MCF 10A (cell line): ENCODE measurements around the gene KCNH1. TPM values are rescaled to one million over a fixed set of nuclear protein-coding genes. Genes with fewer than 3 reads are reported as not detected.
"Not testable (repeated sequence)": the region's sequence is repeated elsewhere in the genome, so short reads cannot be mapped to it uniquely, and the experiment has no call there.

Experiments used
- BruUV-seq: library from RNA; stranded (reverse); fragments of 400-500 nt; replicated peaks from 2 replicates; lab custom pipeline; 2021; lab: Mats Ljungman, UMichigan
- CTCF ChIA-PET: fragments of 300-600 bp; sonication (Branson Sonifier 250); formaldehyde crosslinking; extraction: SDS; loops from one replicate; lab custom pipeline; 2021; ENCODE audit warnings: antibody characterized with exemption, inconsistent platforms; lab: Yijun Ruan, JAX
- POLR2A ChIA-PET: fragments of 300-600, 350-650 bp; sonication (Branson Sonifier 250); formaldehyde crosslinking; extraction: SDS; loops from one replicate; lab custom pipeline; 2020; ENCODE audit warnings: antibody characterized with exemption, inconsistent platforms; lab: Yijun Ruan, JAX
- DNase-seq: peaks from one replicate; pipeline ENCODE4 v3.0.0-alpha.2; 2018; ENCODE audit not compliant: unreplicated experiment
- H3K27ac Mint-ChIP-seq: one replicate; pipeline ENCODE4 v1.8.0; 2022; ENCODE audit warnings: mild to moderate bottlenecking, low read depth, mixed read lengths; ENCODE audit not compliant: unreplicated experiment
- H3K27me3 Mint-ChIP-seq: one replicate; pipeline ENCODE4 v1.8.0; 2022; ENCODE audit warnings: mixed read lengths; ENCODE audit not compliant: insufficient read depth, unreplicated experiment
- H3K36me3 Mint-ChIP-seq: one replicate; pipeline ENCODE4 v1.8.0; 2022; ENCODE audit warnings: mild to moderate bottlenecking, moderate library complexity, mixed read lengths; ENCODE audit not compliant: insufficient read depth, unreplicated experiment
- H3K4me1 Mint-ChIP-seq: one replicate; pipeline ENCODE4 v1.8.0; 2022; ENCODE audit warnings: mixed read lengths; ENCODE audit not compliant: insufficient read depth, unreplicated experiment
- H3K4me3 Mint-ChIP-seq: one replicate; pipeline ENCODE4 v1.8.0; 2022; ENCODE audit warnings: mild to moderate bottlenecking, moderate library complexity, mixed read lengths; ENCODE audit not compliant: unreplicated experiment
- H3K9me3 Mint-ChIP-seq: one replicate; pipeline ENCODE4 v1.8.0; 2022; ENCODE audit warnings: mixed read lengths; ENCODE audit not compliant: unreplicated experiment
- intact Hi-C: fragments of 100-400 bp; cut with micrococcal nuclease; formaldehyde crosslinking; loops from 2 replicates; pipeline ENCODE4 v1.14.1; 2022
- total RNA-seq: library from RNA; stranded (reverse); gene quantifications from 2 replicates; pipeline ENCODE4 v1.2.3, GENCODE V29; 2022
- TF ChIP-seq, protein P1 (sequence below): fragments of 200-600 bp; IDR thresholded peaks from one replicate; pipeline ENCODE4 v1.8.0; 2022; ENCODE audit warnings: antibody characterized with exemption, mild to moderate bottlenecking; ENCODE audit not compliant: unreplicated experiment

KCNH1 gene
- total RNA-seq, 1 experiment from 2014 or later = 0.19 TPM

- Mint-ChIP-seq H3K27ac (no peak overlapping the region), H3K4me1 (no peaks in the 10 kb centered on the region), H3K9me3 (no peaks in the 10 kb centered on the region), H3K36me3 (no peaks in the 10 kb centered on the region), H3K27me3 (peaks cover 19% of the 10 kb centered on the region), H3K4me3 (no peak overlapping the region)
- CTCF ChIA-PET = interaction anchor here (0.6 to 1.2 kb wide), 4 partner anchors 19 to 310 kb away, joined by 3 read pairs; no protein-coding TSS in a partner anchor
- no TSS peak for BruUV-seq
- intact Hi-C loops = no loop called here
- DNase-seq = no peak
- TF ChIP-seq, protein P1, sequence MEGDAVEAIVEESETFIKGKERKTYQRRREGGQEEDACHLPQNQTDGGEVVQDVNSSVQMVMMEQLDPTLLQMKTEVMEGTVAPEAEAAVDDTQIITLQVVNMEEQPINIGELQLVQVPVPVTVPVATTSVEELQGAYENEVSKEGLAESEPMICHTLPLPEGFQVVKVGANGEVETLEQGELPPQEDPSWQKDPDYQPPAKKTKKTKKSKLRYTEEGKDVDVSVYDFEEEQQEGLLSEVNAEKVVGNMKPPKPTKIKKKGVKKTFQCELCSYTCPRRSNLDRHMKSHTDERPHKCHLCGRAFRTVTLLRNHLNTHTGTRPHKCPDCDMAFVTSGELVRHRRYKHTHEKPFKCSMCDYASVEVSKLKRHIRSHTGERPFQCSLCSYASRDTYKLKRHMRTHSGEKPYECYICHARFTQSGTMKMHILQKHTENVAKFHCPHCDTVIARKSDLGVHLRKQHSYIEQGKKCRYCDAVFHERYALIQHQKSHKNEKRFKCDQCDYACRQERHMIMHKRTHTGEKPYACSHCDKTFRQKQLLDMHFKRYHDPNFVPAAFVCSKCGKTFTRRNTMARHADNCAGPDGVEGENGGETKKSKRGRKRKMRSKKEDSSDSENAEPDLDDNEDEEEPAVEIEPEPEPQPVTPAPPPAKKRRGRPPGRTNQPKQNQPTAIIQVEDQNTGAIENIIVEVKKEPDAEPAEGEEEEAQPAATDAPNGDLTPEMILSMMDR = no peak
- POLR2A ChIA-PET = interaction anchor here (0.6 kb wide), 1 partner anchor 44 kb away, joined by 3 read pairs; no protein-coding TSS in a partner anchor
These were observed 470.0 kb downstream of the KCNH1 start for GRCh38 chr1:210663730-210664573.

DNA sequence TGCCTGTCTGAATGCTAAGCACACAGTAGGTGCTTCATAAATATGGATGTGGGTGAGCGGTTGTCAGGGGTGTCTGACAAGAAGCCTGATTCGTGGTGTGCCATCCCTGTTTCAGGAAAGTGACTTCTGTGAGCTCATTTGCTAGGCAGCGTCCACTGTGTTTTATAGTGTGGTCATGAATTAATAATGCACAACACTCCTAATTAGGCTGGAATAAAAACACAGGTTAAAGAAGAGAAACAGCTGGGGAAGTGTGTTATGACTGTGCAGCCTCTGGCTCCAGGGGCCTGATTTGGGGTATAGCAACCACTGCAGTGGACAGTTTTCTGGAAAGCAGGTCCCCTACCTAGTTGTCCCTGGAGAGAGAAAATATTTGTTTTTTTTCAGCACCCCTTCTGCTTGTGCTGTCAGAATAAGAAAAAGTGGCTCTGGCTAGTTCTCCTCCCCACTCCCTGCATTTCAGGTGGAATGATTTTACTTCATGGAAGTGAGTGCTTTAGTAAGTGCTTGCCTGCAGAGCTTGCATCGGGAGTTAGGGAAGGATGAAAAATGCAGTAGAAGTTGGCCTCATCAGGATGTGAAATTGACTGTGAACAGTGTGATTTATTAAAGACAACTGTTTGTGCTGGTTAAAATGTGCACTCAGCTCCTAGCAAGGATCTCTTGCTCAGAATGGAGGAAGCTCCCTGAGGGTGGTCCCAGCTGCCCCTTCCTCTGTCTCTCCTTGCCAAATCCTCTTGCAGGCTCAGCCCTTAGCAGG, 471.5 kb downstream of the KCNH1 start:
- TF ChIP-seq, protein P1 = no peak
- Mint-ChIP-seq H3K9me3 (no peaks in the 10 kb centered on the region), H3K27ac (no peak overlapping the region), H3K36me3 (no peaks in the 10 kb centered on the region), H3K4me3 (no peak overlapping the region), H3K4me1 (no peaks in the 10 kb centered on the region), H3K27me3 (peaks cover 29% of the 10 kb centered on the region)
- BruUV-seq = no TSS peak
- intact Hi-C loops = no loop called here
- no peak for DNase-seq
- POLR2A ChIA-PET = no interaction called here
- CTCF ChIA-PET = interaction anchor here (0.6 to 1.1 kb wide), 3 partner anchors 18 to 473 kb away, joined by 3 read pairs; no protein-coding TSS in a partner anchor

- not testable (repeated sequence) for H3K4me3 Mint-ChIP-seq
These were observed 472.4 kb downstream of the KCNH1 start for GRCh38 chr1:210661520-210661919.

DNA sequence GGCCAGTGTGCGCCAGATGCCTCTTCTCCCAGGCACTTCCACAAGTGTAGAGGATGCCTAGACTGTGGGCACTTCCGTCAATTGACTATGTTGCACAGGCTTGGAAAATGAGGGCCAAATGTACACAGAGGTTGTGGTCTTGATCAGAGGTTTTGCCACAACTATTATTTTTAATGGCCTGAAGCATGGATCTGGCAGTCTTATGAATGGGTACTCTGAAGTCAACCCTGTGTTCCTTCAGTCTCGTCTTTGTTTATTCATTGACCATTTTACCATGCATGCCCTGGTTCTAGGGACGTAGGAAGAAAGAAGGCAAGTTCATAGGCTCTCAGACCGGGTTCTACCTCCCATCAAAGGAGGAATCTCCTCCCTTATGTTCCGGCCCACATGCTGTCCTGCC, 476.1 kb downstream of the KCNH1 start:
- Mint-ChIP-seq H3K27me3 (peaks cover 29% of the 10 kb centered on the region), H3K9me3 (peaks cover 8% of the 10 kb centered on the region), H3K4me1 (no peaks in the 10 kb centered on the region), H3K4me3 (no peak overlapping the region), H3K27ac (no peak overlapping the region), H3K36me3 (no peaks in the 10 kb centered on the region)
- ChIA-PET POLR2A (no interaction called here), CTCF (interaction anchor here (0.6 kb wide), 1 partner anchor 58 kb away, joined by 3 read pairs; no protein-coding TSS in a partner anchor)
- intact Hi-C loops = no loop called here
- TF ChIP-seq, protein P1 = no peak
- BruUV-seq = no TSS peak
- DNase-seq = no peak

More at GRCh38 chr1:210661520-210661919, 472.4 kb downstream of the KCNH1 start:
- H3K4me1 Mint-ChIP-seq, POLR2A ChIA-PET, DNase-seq, BruUV-seq, H3K27ac Mint-ChIP-seq, H3K9me3 Mint-ChIP-seq, CTCF ChIA-PET, intact Hi-C loops, H3K36me3 Mint-ChIP-seq: not testable (repeated sequence)
- peaks cover 29% of the 10 kb centered on the region for H3K27me3 Mint-ChIP-seq
